ENCODE results near the gene FBXL15. TPM values are rescaled to one million over a fixed set of nuclear protein-coding genes. Genes with fewer than 3 reads are reported as not detected.

FBXL15 gene
- total and polyA plus RNA-seq, 9 of the 15 experiments (the other 6 are each of a cell fraction or from before 2014, with no cell fraction given), result 0.08 to 25.9 (median 3.5) TPM

- TF ChIP-seq, protein P1, sequence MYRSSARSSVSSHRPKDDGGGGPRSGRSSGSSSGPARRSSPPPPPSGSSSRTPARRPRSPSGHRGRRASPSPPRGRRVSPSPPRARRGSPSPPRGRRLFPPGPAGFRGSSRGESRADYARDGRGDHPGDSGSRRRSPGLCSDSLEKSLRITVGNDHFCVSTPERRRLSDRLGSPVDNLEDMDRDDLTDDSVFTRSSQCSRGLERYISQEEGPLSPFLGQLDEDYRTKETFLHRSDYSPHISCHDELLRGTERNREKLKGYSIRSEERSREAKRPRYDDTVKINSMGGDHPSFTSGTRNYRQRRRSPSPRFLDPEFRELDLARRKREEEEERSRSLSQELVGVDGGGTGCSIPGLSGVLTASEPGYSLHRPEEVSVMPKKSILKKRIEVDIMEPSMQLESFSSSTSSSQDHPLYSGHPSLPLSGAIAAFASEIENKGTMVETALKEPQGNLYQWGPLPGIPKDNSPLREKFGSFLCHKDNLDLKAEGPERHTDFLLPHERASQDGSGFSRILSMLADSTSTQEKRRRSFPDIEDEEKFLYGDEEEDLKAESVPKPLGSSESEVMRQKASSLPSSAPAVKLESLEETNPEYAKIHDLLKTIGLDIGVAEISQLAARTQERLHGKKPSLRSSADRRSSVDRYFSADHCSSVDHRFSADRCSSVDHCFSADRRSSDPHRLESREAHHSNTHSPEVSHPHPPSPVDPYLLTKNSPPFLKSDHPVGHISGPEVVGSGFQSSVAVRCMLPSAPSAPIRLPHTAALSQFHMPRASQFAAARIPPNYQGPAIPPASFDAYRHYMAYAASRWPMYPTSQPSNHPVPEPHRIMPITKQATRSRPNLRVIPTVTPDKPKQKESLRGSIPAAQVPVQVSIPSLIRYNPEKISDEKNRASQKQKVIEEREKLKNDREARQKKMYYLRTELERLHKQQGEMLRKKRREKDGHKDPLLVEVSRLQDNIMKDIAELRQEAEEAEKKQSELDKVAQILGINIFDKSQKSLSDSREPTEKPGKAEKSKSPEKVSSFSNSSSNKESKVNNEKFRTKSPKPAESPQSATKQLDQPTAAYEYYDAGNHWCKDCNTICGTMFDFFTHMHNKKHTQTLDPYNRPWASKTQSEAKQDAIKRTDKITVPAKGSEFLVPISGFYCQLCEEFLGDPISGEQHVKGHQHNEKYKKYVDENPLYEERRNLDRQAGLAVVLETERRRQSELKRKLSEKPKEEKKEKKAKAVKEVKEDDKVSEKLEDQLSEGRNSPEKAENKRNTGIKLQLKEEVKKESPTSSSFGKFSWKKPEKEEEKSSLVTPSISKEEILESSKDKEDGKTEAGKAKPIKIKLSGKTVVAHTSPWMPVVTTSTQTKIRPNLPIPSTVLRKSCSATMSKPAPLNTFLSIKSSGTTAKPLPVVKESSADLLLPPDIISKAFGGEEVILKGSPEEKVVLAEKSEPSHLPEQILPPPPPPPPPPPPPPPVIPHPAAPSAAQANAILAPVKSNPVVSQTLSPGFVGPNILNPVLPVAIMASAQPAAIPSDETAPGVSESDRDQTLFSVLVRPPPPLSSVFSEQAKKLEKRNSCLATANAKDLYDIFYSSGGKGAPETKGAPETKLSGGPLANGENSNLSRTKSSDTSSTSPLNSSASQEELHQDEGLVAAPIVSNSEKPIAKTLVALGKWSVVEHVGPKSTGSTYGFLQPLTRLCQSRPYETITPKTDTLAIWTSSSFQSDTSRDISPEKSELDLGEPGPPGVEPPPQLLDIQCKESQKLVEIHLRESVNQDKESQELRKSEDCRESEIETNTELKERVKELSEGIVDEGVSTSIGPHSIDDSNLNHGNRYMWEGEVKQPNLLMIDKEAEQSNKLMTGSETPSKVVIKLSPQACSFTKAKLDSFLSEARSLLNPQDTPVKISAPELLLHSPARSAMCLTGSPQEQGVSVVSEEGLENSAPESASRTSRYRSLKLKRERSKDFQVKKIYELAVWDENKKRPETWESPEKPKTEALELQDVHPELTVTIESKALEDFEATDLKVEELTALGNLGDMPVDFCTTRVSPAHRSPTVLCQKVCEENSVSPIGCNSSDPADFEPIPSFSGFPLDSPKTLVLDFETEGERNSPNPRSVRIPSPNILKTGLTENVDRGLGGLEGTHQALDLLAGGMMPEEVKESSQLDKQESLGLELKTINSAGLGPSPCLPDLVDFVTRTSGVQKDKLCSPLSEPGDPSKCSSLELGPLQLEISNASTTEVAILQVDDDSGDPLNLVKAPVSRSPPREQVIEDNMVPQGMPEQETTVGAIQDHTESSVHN (IDR thresholded peaks at IDR 0.05; ENCODE audit: borderline replicate concordance in 1 of 2, low read depth in 1 of 2), result peak in 1 of 2 experiments; percentile 65; a peak in 1 of 4 replicates
- TF ChIP-seq TEAD4 (IDR thresholded peaks at IDR 0.05; ENCODE audit: low read length) (peak; percentile 72), TEAD4 (CRISPR knock-in tag; IDR thresholded peaks at IDR 0.05; ENCODE audit: borderline replicate concordance) (no peak), MTA2 (IDR thresholded peaks at IDR 0.05; ENCODE audit: low read depth) (0 out of 2 replicates have a peak, but pooled peaks have one; percentile 30), CEBPG (CRISPR knock-in tag; IDR thresholded peaks at IDR 0.05) (peak; percentile 99), CEBPG (tag; conservative IDR thresholded peaks at IDR 0.05 in 1 of 2, IDR thresholded peaks at IDR 0.05 in 1 of 2) (peak; percentile 95 to 99), PKNOX1 (IDR thresholded peaks at IDR 0.05) (peak; percentile 35; the same call in 1 of the 2 replicates), ZNF592 (IDR thresholded peaks at IDR 0.05) (peak; percentile 93), SIN3B (IDR thresholded peaks at IDR 0.05; ENCODE audit: low read depth) (no peak), FOS (IDR thresholded peaks at IDR 0.05; ENCODE audit: extremely low read depth, insufficient read length) (peak; percentile 41), NEUROD1 (IDR thresholded peaks at IDR 0.05; ENCODE audit: borderline replicate concordance, low read depth, low read length, partially characterized antibody) (peak; percentile 58)
- TF ChIP-seq, protein P2, sequence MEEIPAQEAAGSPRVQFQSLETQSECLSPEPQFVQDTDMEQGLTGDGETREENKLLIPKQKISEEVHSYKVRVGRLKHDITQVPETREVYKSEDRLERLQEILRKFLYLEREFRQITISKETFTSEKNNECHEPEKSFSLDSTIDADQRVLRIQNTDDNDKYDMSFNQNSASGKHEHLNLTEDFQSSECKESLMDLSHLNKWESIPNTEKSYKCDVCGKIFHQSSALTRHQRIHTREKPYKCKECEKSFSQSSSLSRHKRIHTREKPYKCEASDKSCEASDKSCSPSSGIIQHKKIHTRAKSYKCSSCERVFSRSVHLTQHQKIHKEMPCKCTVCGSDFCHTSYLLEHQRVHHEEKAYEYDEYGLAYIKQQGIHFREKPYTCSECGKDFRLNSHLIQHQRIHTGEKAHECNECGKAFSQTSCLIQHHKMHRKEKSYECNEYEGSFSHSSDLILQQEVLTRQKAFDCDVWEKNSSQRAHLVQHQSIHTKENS (CRISPR knock-in tag; IDR thresholded peaks at IDR 0.05), result no peak
Observed at GRCh38 chr10:102455893-102456471, 35.3 kb downstream of the FBXL15 start (continued).
